HepG2 (cell line): Measurements from ENCODE around the gene FAM20C.

ENCODE experiments used
- ATF4 ChIP-seq, 2 experiments: fragments of 450-650 bp in 1 of 2; sonication (generic) in 1 of 2; formaldehyde crosslinking; IDR thresholded peaks; 2 replicates each; pipeline versions ENCODE4 v1.5.0 to v1.8.0; 2020 to 2022; ENCODE audit warnings: mild to moderate bottlenecking in 1 of 2, missing genetic modification reagents in 1 of 2
- CTCF ChIP-seq: sonication (generic); formaldehyde crosslinking; IDR thresholded peaks from 2 replicates; pipeline ENCODE4 v1.5.0; 2020; ENCODE audit warnings: mild to moderate bottlenecking, missing genetic modification reagents, moderate library complexity
- SMAD9 ChIP-seq: sonication (generic); formaldehyde crosslinking; IDR thresholded peaks from 2 replicates; pipeline ENCODE4 v1.5.1; 2020; ENCODE audit warnings: mild to moderate bottlenecking, missing genetic modification reagents
- SP2 ChIP-seq: sonication (generic); formaldehyde crosslinking; IDR thresholded peaks from 2 replicates; pipeline ENCODE4 v1.5.1; 2020; ENCODE audit warnings: mild to moderate bottlenecking, missing genetic modification reagents
- ZBTB8A ChIP-seq: sonication (generic); formaldehyde crosslinking; IDR thresholded peaks from 2 replicates; pipeline ENCODE4 v1.4.0; 2020; ENCODE audit warnings: mild to moderate bottlenecking, low read depth, missing genetic modification reagents, borderline replicate concordance

GRCh38 chr7:199483-200249 is 7.3 kb downstream of the FAM20C start:
- TF ChIP-seq CTCF (CRISPR knock-in tag) (peak; percentile 57), SMAD9 (no peak), SP2 (CRISPR knock-in tag) (no peak), ZBTB8A (CRISPR knock-in tag) (no peak), ATF4 (CRISPR knock-in tag; IDR thresholded peaks at IDR 0.05) (no peak)
